Hepatocyte (in vitro differentiated cells): ENCODE data around the gene POTEB. TPM values are rescaled to one million over a fixed set of nuclear protein-coding genes. Genes with fewer than 3 reads are reported as not detected.
"Not testable (repeated sequence)": the region's sequence is repeated elsewhere in the genome, so short reads cannot be mapped to it uniquely, and the experiment has no call there.

Source experiments
- DNase-seq: peaks from one replicate; pipeline ENCODE4 v3.0.0-alpha.2; 2016; ENCODE audit warnings: low spot score
- H2AFZ ChIP-seq: fragments of 200-600 bp; sonication (generic); 2 replicates; pipeline ENCODE4 v1.6.0; 2016; ENCODE audit warnings: antibody characterized with exemption, mild to moderate bottlenecking
- H3K27ac ChIP-seq: fragments of 200-600 bp; sonication (generic); 2 replicates; pipeline ENCODE4 v1.5.1; 2016; ENCODE audit warnings: mild to moderate bottlenecking
- H3K27me3 ChIP-seq: fragments of 200-600 bp; sonication (generic); 2 replicates; pipeline ENCODE4 v1.6.1; 2016
- H3K36me3 ChIP-seq: fragments of 200-600 bp; sonication (generic); replicated peaks from 2 replicates; pipeline ENCODE4 v1.5.1; 2016; ENCODE audit warnings: low read depth; ENCODE audit not compliant: insufficient read depth
- H3K4me1 ChIP-seq: fragments of 200-600 bp; sonication (generic); 2 replicates; pipeline ENCODE4 v1.5.1; 2016; ENCODE audit warnings: mild to moderate bottlenecking, moderate library complexity; ENCODE audit not compliant: insufficient read depth
- H3K4me2 ChIP-seq: fragments of 200-600 bp; sonication (generic); 2 replicates; pipeline ENCODE4 v1.6.0; 2016
- H3K4me3 ChIP-seq: fragments of 200-600 bp; sonication (generic); 2 replicates; pipeline ENCODE4 v1.5.1; 2016; ENCODE audit warnings: mild to moderate bottlenecking
- H3K79me2 ChIP-seq: fragments of 200-600 bp; sonication (generic); 2 replicates; pipeline ENCODE4 v1.6.0; 2017; ENCODE audit warnings: mild to moderate bottlenecking
- H3K9me2 ChIP-seq: fragments of 200-600 bp; sonication (generic); replicated peaks from 2 replicates; pipeline ENCODE4 v1.6.0; 2017; ENCODE audit warnings: mild to moderate bottlenecking; ENCODE audit not compliant: insufficient read depth
- H3K9me3 ChIP-seq: fragments of 200-600 bp; sonication (generic); 2 replicates; pipeline ENCODE4 v1.5.1; 2016; ENCODE audit warnings: low read depth, mild to moderate bottlenecking
- H4K20me1 ChIP-seq: fragments of 200-600 bp; sonication (generic); 2 replicates; pipeline ENCODE4 v1.6.0; 2016; ENCODE audit warnings: mild to moderate bottlenecking; ENCODE audit not compliant: insufficient read depth, poor library complexity, severe bottlenecking
- WGBS: methylation state at CpG from one replicate; pipeline ENCODE4 v1.1.6; 2016; ENCODE audit warnings: low lambda C conversion rate; ENCODE audit errors: missing lambda C conversion rate; 5-methylcytosine and 5-hydroxymethylcytosine counted together
- microRNA-seq: library from miRNA; unstranded; fragments of <30 nt; microRNA quantifications from one replicate; pipeline ENCODE4, GENCODE V29; 2017
- polyA plus RNA-seq: library from polyadenylated mRNA; unstranded; fragments of >200 nt; fragmentation: Nextera tagmentation; extraction: Ambion mirVana; gene quantifications from 2 replicates; pipeline ENCODE4 v1.2.1, GENCODE V29; 2016
- small RNA-seq: library from RNA; depleted of rRNA; stranded (forward); fragments of <200 nt; gene quantifications from one replicate; pipeline ENCODE3, GENCODE V24; 2014
- total RNA-seq: library from RNA; depleted of rRNA; stranded (reverse); fragments of >200 nt; gene quantifications from 2 replicates; pipeline ENCODE4 v1.2.3, GENCODE V29; 2014

Gene POTEB
- not detected in 2 replicates for total RNA-seq
- not detected in 2 replicates for polyA plus RNA-seq

DNA sequence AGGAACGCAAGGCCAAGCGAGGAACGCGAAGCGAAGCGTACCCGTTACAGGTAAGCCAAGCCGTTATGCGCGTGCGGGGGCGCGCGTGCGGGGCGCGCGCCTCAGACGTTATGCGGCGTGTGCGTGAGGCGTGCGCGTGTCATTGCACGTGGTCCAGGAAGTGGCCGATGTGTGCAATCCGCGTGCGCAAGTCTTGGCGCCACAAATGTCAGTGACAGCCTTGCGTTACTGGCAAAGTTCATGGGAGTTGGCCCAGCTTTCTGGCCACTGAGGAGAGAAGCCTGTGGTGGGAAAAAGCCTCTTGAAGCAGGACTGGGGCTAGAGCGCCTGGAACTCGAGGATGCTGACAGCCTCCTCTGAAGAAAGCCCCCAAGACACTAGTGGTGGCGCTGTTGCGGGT lies at the start of gene POTEB:
Gene POTEB (minus strand): TSS at position 101 of the 400 bp plus-strand sequence. CDS start 489 bp downstream, outside the sequence.
- H3K4me1 ChIP-seq, H3K27me3 ChIP-seq, H2AFZ ChIP-seq, H3K9me2 ChIP-seq, H3K4me3 ChIP-seq, H3K79me2 ChIP-seq, H3K27ac ChIP-seq, DNase-seq, H4K20me1 ChIP-seq, H3K4me2 ChIP-seq, H3K9me3 ChIP-seq, H3K36me3 ChIP-seq: not testable (repeated sequence)
- WGBS, result no CpG with 5 or more reads among the region's 36 CpGs

DNA sequence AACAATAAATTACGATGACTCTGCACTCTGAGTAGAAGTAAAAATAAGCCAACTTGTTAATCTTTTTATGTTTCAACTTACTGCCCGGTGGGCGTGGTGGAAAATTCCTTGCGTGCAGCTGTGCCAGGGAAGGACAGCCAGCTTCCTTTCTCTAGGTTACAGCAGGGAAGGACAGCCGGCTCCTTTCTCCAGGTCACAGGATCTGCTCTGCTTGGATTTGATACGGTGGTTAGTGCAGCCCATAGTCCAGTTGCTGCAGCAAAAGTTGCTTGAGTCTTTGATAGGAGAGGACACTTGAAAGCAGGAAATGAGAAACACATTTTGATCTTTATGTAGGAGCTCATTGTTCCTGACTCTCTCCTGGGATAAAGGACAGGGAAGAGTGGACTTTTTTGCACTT lies 13.4 kb upstream of the POTEB start:
- not testable (repeated sequence) for H3K4me1 ChIP-seq, H3K9me3 ChIP-seq, H3K79me2 ChIP-seq, H4K20me1 ChIP-seq, H2AFZ ChIP-seq, DNase-seq, H3K27ac ChIP-seq, H3K4me2 ChIP-seq, H3K27me3 ChIP-seq, H3K9me2 ChIP-seq, H3K36me3 ChIP-seq, H3K4me3 ChIP-seq
- WGBS, result no CpG with 5 or more reads among the region's 6 CpGs

DNA sequence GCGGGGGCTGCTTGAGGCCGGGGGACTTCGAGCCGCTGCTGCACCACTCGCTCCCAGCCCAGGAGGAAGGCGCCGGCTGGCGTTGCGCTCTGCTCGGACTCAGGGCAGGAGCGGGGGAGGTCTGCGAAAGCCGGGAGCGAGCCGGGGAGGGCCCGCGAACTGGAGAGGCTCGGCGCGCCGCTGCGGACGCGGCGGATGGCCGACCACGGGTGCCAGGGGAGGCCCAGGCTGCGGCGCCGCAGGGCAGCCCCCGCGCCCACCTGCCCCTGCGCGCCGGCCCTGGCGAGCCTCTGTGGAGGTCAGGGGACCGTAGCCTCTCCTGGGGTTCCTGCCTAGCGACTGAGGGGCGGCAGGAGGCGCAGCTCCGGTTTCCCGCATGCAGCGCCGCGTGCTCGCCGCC lies 12.0 kb upstream of the POTEB start:
- DNase-seq, H3K9me2 ChIP-seq: not testable (repeated sequence)

DNA sequence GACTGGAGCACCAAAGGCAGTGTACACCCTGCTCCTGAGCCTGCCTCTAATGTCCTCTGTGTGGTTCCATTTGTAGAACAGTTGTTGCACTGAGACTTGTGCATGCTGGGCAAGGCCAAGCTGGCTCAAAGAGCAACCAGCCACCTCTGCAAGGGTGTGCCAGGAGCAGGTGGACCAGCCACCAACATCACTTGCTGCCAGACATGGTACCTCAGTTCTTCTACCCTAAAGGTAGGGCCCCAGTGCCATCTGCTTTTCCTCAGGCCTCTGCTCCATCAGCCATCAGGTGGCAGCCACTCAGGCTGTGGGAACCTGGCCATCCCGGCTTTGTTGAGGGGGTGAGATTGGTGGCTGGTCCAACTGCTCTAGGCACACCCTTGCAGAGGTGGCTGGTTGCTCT lies 38.7 kb downstream of the POTEB start:
- H3K36me3 ChIP-seq, H3K27me3 ChIP-seq, H3K9me2 ChIP-seq, H3K4me1 ChIP-seq, H3K4me3 ChIP-seq, H4K20me1 ChIP-seq, H3K9me3 ChIP-seq, H2AFZ ChIP-seq, DNase-seq, H3K4me2 ChIP-seq, H3K79me2 ChIP-seq, H3K27ac ChIP-seq: not testable (repeated sequence)
- 56% methylated on average over 1 of the region's 1 CpG for WGBS

More for the DNA sequence above, 12.0 kb upstream of the POTEB start:
- not testable (repeated sequence) for H3K27me3 ChIP-seq, H3K4me1 ChIP-seq, H3K4me2 ChIP-seq, H2AFZ ChIP-seq, H3K27ac ChIP-seq, H3K36me3 ChIP-seq, H3K4me3 ChIP-seq, H3K79me2 ChIP-seq, H4K20me1 ChIP-seq, H3K9me3 ChIP-seq
- WGBS, result no CpG with 5 or more reads among the region's 47 CpGs

Small RNA genes lying within 50 kb of the gene (microRNA-seq; reads per million reads assigned to microRNA genes)
- not detected for gene MIR3118-4

Small RNA genes lying within 50 kb of the gene (small RNA-seq; reads per million reads assigned to genes)
- gene MIR3118-4 (not detected), gene RNU6-631P (not detected)

Other genes starting within 250 kb of the POTEB start
- gene OR4M2, start 202.8 kb upstream of the POTEB start, total RNA-seq, result not detected in 2 replicates
- gene OR4M2, start 202.8 kb upstream of the POTEB start, polyA plus RNA-seq, result not detected in 2 replicates